Stomach (tissue), 4 donors: ENCODE results near the gene TBC1D25.

Experiments used
- EP300 ChIP-seq: sonication (generic); formaldehyde crosslinking; IDR thresholded peaks from one replicate; pipeline ENCODE4 v1.6.1; 2017; ENCODE audit warnings: antibody characterized with exemption
- POLR2A ChIP-seq, 4 donors: fragments of 450-650 bp; IDR thresholded peaks; one replicate each; pipeline ENCODE4 v1.6.1; 2016; ENCODE audit warnings: antibody characterized with exemption in 4 of 4, control low read depth in 2 of 4, mild to moderate bottlenecking in 1 of 4, moderate library complexity in 1 of 4
- POLR2AphosphoS5 ChIP-seq, 3 donors: sonication (generic); formaldehyde crosslinking; IDR thresholded peaks; one replicate each; pipeline ENCODE4 v1.6.1; 2016; ENCODE audit warnings: antibody characterized with exemption in 3 of 3
- TF ChIP-seq, protein P1 (sequence below), 7 experiments: fragments of 450-650 bp in 4 of 7; fragments of 200-600 bp in 3 of 7; sonication (generic) in 3 of 7; IDR thresholded peaks; one replicate each; pipeline ENCODE4 v1.5.1; 2016 to 2019; ENCODE audit warnings: antibody characterized with exemption in 7 of 7, control low read depth in 2 of 7, mild to moderate bottlenecking in 1 of 7

DNA sequence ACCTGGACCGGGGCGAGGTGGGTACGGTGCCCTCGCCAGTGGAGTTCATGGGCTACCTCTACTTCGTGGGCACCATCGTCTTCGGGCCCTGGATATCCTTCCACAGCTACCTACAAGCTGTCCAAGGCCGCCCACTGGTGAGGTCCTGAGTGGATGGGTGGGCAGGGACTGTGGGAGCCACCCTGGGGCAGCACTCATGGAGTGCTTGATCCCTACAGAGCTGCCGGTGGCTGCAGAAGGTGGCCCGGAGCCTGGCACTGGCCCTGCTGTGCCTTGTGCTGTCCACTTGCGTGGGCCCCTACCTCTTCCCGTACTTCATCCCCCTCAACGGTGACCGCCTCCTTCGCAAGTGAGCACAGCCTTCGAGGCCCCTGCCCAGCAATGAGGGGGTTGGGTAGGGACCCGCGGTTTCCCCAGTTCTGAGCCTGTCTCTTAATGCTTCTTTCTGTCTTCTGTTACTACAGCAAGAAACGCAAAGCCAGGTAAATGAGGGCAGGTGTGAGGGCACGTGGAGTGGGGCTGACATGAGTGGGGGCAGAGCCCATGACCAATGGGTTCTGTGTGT is 27.1 kb upstream of the TBC1D25 start:
- TF ChIP-seq, protein P1, sequence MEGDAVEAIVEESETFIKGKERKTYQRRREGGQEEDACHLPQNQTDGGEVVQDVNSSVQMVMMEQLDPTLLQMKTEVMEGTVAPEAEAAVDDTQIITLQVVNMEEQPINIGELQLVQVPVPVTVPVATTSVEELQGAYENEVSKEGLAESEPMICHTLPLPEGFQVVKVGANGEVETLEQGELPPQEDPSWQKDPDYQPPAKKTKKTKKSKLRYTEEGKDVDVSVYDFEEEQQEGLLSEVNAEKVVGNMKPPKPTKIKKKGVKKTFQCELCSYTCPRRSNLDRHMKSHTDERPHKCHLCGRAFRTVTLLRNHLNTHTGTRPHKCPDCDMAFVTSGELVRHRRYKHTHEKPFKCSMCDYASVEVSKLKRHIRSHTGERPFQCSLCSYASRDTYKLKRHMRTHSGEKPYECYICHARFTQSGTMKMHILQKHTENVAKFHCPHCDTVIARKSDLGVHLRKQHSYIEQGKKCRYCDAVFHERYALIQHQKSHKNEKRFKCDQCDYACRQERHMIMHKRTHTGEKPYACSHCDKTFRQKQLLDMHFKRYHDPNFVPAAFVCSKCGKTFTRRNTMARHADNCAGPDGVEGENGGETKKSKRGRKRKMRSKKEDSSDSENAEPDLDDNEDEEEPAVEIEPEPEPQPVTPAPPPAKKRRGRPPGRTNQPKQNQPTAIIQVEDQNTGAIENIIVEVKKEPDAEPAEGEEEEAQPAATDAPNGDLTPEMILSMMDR (IDR thresholded peaks at IDR 0.05) = no peak
- TF ChIP-seq POLR2A (IDR thresholded peaks at IDR 0.05) (no peak), EP300 (no peak), POLR2AphosphoS5 (IDR thresholded peaks at IDR 0.05) (no peak)
